GM19438 (cell line): Measurements from ENCODE around the gene AFAP1L2.

Source experiments
- ATAC-seq: cut with Tn5 transposase; IDR thresholded peaks from one replicate; pipeline ENCODE4 v1.9.1; 2021; ENCODE audit warnings: low read depth; ENCODE audit not compliant: unreplicated experiment

AFAP1L2 gene

DNA sequence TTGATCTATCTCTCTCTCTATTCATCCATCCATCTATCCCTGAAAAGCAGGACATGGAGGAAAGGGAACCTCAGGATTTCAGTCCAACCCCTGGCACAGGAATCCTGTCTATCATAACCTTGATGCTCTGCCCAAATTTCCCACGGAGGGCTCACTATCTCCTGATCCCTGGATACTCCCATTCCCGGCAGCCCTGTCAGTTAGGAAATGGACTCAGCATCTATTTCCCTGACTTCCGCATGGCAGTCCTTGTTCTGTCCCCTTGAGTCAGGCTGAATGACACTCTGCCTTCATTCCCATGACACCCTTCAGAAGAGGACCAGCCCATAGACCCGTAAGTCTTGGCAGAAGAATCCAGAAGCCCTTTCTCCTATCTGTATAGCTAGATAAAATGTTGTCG lies 87.6 kb downstream of the AFAP1L2 start:
- ATAC-seq, result no peak

DNA sequence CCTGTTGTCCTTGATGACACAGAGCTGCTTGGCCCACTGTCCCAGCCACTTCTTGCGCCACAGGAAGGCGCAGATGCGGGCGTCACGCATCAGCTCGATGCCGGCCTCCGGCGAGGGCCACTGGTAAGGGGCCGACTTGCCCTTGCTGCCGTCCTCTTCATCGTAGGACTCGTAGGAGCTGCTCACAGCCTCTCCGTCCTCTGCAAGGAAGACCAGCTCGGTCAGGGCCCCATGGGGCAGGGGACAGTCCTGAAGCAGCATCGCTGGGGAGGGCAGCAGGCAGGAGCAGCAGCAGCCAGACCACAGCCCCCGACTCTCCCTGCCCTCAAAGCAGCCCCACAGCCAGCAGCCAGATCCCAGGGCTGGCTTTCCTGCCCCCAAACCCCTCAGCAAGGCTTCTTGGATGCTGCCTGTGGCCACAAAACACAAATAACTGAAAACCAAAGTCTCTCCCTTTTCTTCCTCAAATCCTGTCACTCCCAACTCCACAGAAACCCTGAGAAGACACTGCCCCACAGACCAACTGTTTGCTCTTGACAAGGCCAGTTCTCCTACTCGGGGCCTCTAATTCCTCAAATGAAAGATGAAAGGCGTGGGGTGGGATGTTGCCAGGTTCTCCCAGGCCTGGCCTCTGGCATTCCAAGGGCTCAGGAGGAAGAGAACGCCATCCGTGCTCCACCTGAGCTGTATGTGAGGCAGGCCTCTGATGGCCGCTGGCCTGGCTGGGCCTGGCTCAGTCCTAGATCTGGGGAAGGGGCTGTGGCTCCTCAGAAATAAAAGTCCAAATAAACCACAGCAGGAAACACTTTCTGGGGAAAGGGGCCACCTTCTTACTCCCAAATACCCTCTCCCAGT lies 88.5 kb downstream of the AFAP1L2 start:
- ATAC-seq, result no peak

DNA sequence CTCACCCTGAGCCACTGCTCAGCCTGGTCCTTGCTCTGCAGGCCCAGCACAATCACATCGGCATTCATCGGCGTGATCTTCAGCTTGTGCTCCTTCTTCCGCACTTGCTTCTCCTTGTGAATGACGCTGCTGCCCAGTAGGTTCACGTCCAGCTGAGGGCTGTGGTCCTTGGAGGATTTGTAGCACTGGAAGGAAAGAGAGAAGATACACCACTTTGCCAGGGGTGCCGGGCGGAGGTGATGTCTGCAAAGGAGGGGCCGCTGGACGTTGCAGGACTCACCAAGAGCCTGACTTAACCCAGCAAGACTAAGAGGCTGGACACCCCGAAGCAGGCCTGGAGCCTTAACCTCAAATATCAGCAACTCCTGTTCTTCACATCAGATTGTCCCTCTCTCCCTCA lies 90.4 kb downstream of the AFAP1L2 start:
- no peak for ATAC-seq

DNA sequence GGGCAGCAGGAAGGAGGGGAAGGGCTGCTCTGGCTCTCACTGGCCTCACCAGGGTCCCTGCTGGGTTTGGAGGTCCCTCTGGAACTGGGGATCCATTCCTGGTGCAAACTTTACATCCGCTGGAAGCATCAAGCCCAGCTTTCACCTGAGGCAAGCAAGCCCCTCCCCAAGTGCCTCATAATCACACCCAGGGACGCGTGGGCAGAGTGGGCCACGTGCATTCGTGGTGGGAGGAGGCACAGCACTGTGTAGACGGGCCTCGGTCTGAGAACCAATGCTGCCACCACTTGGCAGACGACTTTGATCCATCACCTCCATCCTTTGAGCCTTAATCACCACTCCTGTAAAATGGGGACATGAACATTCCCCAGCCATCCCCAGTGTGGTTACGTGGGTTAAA lies 91.2 kb downstream of the AFAP1L2 start:
- no peak for ATAC-seq

DNA sequence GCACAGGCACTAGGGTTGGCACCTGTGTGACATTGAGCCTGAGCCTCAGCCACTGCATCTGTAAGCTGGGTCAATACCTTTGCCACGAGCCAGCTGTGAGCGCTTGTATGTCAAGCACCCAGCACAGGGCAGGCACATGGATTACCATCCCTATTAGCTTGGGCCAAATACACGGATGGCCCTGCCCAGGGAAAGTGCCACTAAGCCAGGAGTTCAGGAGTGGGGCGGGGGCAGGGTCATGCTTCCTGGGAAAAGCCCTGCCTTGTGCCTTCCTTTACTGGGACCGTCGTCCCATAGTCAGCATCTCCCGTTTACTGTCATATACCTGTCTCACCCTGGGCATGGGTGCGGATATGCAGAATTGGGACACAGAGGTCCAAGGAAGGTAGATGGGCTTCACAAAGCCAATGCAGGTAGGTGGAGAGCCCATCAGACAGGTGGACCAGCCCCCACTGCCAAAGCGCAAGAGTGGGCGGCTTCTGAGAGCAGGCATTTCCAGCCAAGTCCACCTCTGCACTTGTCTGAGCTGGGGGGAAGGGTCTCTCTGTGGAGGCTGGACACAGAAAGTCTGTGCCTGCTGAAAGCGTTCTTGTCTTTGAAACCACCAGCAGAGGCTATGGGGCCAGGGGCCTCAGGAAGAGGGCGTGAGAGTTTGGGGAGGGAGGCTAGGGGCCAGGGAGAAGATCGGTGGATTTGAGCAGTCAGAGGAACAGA lies 92.6 kb downstream of the AFAP1L2 start:
- no peak for ATAC-seq

DNA sequence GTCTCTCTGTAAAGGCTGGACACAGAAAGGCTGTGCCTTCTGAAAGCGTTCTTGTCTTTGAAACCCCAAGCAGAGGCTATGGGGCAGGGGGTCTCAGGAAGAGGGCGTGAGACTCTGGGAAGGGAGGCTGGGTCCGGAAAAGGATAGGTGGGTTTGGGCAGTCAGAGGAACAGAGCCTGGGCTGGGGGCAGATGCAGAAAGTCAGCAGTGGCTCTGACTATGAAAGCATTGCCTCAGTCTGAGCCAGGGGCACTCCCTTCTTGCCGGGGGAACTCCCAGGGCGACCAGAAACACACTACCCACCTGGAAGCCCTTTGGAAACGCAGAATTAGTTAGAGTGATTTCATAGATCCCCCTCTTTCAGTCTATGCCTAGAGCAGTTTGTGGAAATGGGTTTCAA lies 93.3 kb downstream of the AFAP1L2 start:
- ATAC-seq, result no peak

DNA sequence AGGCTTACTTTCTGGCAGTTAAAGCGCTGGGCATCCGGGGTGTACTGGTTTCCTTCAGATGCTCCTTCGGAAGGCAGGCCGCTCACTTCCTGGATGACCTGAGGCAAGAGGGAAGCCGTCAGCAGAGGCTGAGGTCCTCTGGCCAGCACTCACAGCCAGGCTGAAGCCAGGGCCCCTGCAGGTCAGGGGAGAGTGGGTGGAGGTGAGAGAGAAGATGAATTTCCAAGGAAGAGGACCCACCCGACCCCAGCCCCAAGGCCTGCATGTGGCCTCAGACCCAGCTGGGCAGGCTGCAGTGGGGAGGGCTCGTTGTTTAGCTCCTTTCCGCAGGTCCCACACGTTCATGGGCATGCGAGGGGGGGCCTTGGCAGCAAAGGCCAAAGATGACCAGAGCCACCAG lies 94.0 kb downstream of the AFAP1L2 start:
- ATAC-seq, result no peak

DNA sequence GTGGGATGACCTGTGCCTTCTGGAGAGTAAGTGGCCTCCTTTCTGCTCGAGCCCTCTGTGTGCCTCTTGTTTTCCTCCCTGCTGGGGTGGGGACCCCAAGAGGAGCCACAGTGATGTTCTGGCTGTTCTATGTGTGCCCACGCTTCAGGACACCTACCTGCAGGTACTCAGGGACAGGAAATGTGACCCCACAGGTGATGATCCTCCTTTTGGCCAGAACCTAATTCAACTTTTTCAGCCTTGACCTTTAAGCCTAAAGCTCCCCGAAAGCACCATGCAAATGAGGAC lies 95.0 kb downstream of the AFAP1L2 start:
- no peak for ATAC-seq

DNA sequence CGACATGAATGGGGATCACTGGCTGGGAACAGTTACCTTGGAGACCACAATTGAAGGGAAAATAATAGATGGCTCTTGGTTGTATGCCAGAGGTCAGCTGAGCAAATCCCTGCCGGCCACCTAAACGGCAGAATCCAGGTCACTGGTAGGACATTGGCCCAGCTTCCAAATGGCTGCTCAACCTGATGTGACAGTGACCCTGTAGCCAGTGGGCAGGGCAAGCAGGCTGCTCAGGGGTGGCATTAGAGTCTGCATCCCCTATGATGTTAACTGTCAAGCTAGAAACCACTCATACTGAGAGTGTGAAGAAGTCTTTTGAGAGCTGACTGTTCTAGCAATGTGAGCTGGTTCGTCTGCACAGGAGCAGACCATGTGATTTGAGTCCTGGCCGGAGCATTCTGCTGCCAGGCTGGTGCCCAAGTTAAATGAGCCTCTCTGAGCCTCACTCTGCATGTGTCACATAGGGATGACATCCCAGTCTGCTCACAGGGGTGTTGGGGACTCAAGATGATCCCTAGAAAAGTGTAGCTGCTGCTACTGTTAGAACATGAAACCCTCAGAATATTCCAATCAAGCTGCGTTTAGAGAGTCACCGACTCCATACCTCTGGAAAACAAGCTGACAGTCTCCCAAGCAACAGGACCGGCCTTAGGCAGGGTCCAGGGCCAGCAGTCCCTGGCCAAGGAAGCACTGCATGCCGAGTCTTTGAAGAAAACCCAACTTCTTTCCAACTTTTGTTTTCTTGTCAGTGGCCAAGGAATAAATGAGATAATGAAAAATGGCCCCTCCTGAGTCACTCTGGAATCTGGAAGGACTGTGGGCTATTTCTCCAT lies 95.6 kb downstream of the AFAP1L2 start:
- ATAC-seq, result no peak

DNA sequence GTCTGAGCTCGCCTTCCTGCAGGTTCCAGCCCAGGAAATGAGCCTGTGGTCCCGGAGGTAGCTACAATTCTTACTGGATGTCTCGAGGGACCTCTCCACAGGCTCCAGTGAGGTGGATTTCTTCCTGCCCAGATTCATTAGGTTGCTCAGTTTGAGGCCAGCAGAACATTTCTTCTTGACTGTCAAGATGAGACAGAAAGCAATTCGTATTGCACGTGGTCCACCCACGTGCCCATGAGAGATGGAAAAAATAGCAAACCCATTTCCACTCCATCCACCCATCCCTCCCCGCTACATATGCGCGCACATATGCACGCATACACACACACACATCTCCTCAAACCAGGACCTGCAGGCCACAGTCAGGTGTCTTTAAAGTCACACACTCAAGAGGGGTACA lies 96.6 kb downstream of the AFAP1L2 start:
- ATAC-seq, result no peak

DNA sequence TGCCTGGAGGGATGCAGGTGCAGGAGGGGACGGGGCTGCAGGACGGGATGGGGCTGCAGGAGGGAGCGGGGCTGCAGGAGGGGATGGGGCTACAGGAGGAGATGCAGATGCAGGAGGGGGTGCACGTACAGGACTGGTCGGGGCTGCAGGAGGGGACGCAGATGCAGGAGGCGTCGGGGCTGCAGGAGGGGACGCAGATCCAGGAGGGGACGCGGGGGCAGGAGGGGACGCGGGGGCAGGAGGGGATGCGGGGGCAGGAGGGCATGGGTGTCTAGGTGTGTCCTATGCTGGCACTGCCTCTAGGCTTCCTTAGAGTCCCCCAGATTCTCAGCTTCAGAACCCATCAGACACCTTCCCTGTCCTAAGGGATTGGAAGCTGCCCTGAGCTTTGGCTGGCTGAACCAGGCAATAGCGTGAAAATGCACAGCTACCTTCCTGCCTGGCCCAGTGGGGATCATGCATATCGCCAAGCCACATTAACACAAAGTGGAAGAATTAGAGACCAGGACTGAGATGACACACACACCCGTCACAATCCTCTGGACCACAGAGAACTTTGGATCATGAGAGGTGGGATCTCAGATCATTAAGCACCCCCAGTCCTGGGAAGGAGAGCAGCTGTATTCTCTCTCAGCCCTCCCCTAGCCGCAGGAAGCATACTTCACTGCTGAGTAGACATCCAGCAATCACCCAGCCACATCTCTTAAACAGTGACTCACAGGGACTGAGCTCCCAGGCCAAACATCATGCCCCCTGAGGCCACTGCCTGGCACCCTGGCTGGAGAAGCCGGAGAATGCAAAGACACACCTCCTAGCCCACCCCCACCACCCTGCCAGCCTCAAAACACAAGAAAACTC lies 98.0 kb downstream of the AFAP1L2 start:
- no peak for ATAC-seq

DNA sequence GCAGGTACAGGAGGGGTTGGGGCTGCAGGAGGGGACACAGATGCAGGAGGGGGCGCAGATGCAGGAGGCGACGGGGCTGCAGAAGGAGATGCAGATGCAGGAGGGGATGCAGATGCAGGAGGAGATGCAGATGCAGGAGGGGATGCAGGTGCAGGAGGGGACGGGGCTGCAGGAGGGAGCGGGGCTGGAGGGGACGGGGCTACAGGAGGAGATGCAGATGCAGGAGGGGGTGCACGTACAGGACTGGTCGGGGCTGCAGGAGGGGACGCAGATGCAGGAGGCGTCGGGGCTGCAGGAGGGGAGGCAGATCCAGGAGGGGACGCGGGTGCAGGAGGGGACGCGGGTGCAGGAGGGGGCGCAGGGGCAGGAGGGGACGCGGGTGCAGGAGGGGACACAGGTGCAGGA lies 98.8 kb downstream of the AFAP1L2 start:
- no peak for ATAC-seq

DNA sequence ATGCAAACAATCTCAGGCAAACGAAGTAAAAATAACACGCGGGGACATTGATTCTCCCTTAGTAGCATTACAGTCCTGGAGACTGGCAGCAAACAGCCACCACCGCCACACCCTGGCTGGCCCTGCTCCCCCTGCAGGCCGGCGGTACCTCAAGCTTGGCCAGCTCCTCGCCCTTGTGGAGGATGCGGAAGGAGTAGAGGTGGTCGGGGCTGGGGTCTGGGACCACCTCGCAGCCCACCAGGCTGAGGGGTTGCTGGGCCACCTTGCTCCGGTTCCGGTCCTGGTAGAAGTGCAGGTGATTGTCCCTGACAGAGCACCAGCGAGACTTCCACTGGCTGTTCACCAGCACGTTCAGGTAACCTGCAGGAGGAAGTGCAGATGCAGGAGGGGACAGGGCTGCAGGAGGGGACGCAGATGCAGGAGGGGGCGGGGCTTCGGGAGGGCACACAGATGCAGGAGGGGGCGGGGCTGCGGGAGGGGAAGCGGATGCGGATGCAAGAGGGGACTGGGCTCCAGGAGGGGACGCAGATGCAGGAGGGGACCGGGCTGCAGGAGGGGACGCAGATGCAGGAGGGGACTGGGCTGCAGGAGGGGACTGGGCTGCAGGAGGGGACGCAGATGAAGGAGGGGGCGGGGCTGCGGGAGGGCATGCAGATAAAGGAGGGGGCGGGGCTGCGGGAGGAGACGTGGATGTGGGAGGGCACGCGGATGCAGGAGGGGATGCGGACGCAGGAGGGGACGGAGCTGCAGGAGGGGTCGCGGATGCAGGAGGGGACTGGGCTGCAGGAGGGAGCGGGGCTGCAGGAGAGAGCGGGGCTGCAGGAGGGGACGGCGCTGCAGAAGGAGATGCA lies 99.5 kb downstream of the AFAP1L2 start:
- peak; percentile 68 for ATAC-seq

DNA sequence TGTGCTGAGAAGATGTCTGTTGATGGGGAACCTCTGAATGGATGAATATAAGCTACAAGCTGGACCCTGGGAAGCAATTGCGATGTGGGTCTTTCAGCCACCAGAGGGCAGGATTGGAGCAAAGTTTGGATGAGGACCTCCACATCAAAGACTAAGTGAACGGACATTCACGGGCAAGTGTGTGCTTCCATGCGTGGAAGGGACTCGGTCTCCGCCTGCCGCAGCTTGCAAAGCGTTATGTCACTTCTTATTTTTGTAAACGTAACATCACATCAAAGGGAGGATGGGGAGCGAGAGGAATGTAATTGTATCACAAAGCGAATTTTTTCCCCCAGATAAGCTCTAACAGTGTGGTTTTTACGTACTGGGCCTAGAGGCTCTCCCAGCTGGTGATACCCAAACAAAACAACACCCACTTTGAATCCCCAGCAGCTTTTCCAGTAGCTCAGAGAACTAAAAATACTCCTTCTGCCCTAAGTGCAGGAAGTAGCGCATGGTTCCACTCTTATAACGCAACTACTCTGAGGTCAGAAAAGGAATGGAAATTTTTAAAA lies 100.2 kb downstream of the AFAP1L2 start:
- peak; percentile 87 for ATAC-seq

DNA sequence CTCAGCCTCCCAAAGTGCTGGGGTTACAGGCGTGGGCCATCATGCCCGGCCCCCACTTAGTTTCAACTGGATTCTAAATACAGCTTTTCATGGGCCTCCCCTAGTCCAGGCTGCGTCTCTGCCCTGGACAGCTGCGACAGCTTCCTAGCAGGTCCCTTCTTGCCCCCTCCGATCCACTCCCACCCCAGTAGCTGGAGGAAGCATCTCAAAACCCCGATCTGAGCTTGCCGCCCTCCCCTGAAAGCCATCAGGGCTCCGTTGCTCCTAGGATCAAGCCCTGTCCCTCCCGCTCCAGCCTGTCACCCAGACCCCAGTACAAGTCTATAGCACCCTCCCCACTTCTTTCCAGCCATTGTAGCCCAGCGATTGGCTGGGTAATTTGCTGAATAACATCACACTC lies 100.7 kb downstream of the AFAP1L2 start:
- ATAC-seq, result peak; percentile 6

DNA sequence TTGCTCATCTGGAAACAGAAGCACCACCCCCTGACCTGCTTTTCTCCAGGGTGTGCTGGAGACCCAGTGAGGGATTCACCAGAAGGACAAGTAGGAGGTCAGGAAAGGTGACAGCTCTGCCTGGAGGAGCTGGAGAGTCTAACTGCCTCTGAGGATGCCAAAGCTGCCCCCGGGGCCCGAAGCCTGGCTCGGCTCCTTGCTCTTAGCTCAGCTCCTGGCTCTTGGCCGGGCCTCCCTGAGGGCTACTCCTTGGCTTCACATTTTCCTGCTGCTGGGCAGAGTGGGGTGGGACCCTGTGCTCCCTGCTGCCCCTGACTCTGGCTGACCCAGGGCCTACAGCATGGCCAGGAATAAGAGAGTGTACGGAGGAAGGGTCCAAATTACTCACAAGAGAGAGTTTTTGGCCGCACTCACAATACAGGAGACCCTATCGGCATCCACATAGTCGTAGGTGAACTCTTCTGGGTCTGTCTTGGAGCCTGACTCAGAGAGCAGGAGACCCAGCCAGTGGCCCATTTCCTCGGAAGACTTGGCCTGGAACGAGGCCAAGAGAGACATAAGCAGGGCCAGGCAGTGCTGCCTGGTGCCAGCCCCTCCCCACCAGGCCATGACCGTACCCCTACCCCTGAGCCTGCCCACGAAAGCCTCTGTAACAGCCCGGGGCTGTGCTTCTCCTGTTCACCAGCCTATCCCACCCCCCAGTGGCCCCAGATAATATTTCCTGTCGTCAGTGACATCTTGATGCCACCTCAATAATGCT lies 102.2 kb downstream of the AFAP1L2 start:
- no peak for ATAC-seq

DNA sequence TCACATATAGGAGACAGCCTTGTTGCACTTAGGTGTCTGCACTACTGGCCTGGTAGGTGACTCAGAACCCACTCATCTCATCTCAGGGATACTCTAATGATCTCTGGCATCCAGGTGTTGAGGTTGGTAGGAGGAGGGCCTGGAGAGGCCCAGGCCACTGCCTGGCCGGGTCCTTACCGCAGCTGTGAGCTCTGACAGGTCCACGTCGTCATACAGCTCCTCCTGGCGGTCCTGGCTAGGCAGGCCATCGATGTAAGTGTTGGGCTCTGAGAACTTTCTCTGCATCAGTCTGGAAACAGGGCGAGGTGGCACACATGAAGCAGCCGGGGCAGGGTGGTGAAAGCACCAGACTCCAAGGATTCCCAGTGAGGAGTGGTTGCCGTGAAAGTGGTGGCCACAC lies 103.1 kb downstream of the AFAP1L2 start:
- ATAC-seq, result no peak

DNA sequence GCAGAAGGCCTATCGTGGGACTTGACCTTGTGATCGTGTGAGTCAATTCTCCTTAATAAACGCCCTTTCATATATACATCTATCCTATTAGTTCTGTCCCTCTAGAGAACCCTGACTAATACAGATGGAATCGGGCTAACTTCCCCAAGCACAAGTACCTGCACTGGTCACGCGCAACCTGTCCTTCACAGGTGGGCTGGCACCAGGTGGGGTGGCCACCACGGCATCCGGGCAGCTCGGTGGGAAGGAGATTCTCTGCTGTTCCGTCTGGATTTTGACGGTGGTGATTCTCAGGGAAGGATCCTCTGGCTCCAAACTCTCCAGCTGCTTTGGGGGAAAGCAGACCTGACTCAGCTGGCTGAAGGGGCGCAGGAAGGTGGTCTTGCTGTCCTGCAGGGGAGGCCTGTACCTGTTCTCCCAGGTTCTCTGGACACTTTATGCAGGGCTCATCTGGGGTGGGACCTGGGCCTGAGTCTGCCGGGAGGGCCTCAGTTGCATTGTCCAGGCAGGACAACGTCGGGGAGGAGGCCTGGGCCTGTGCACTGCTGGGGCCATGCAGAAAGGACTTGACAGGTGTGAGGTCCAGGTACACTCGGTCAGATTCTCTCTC lies 104.2 kb downstream of the AFAP1L2 start:
- ATAC-seq, result no peak
